ENCODE measurements around the gene ECSIT.

ECSIT gene

GRCh38 chr19:11556634-11557420, 27.9 kb upstream of the ECSIT start:
- Histone ChIP-seq H2AFZ (ENCODE audit: insufficient read depth, low read length, poor library complexity) (no peak overlapping the region), H3K36me3 (ENCODE audit: control insufficient read depth in 1 of 2, insufficient read depth in 2 of 2, low read length in 2 of 2) (peaks cover 31 to 35% of the 10 kb centered on the region in 2 experiments), H2AK5ac (ENCODE audit: low read length) (no peak overlapping the region), H3K27me3 (ENCODE audit: insufficient read depth, low read length) (no peaks in the 10 kb centered on the region), H2BK120ac (ENCODE audit: insufficient read depth, low read length, poor library complexity) (no peak overlapping the region), H3K14ac (ENCODE audit: low read length) (no peak overlapping the region), H3K4ac (ENCODE audit: low read depth, low read length) (peak overlapping the region; percentile 1), H3K23ac (ENCODE audit: low read length) (no peak overlapping the region), H2BK12ac (ENCODE audit: low read length) (no peak overlapping the region), H3K9ac (ENCODE audit: low read length) (no peak overlapping the region), H3K79me1 (ENCODE audit: low read length) (peaks cover 6% of the 10 kb centered on the region), H3K18ac (ENCODE audit: low read length) (no peak overlapping the region), H3K4me3 (ENCODE audit: low read depth, low read length) (no peak overlapping the region), H3K9me3 (ENCODE audit: insufficient read depth, low read depth, low read length) (no peaks in the 10 kb centered on the region), H4K12ac (ENCODE audit: low read depth, low read length) (no peak overlapping the region), H2BK5ac (ENCODE audit: low read depth, low read length, poor library complexity) (no peak overlapping the region), H4K8ac (ENCODE audit: low read depth, low read length) (no peak overlapping the region), H4K91ac (ENCODE audit: low read depth, low read length) (no peak overlapping the region), H3K79me2 (ENCODE audit: control insufficient read depth, insufficient read depth, low read length, poor library complexity) (peaks cover 12% of the 10 kb centered on the region), H3K4me1 (ENCODE audit: control insufficient read depth in 1 of 2, insufficient read depth in 2 of 2, low read length in 2 of 2) (peaks cover 8 to 9% of the 10 kb centered on the region in 2 experiments), H3K4me2 (ENCODE audit: low read length) (no peak overlapping the region), H3K27ac (ENCODE audit: low read depth, low read length) (no peak overlapping the region)
- no peak for DNase-seq
- WGBS (ENCODE audit: extremely low coverage, insufficient coverage, insufficient read length), result no CpG with 5 or more reads among the region's 4 CpGs

- Histone ChIP-seq H4K8ac (ENCODE audit: low read depth, low read length) (no peak overlapping the region), H3K27me3 (ENCODE audit: insufficient read depth, low read length) (no peaks in the 10 kb centered on the region), H3K4me3 (ENCODE audit: low read depth, low read length) (no peak overlapping the region), H3K79me1 (ENCODE audit: low read length) (peaks cover 6% of the 10 kb centered on the region), H3K4me2 (ENCODE audit: low read length) (no peak overlapping the region), H4K91ac (ENCODE audit: low read depth, low read length) (no peak overlapping the region), H3K14ac (ENCODE audit: low read length) (no peak overlapping the region), H2BK12ac (ENCODE audit: low read length) (no peak overlapping the region), H3K4me1 (ENCODE audit: control insufficient read depth in 1 of 2, insufficient read depth in 2 of 2, low read length in 2 of 2) (peaks cover 8 to 9% of the 10 kb centered on the region in 2 experiments), H2AK5ac (ENCODE audit: low read length) (no peak overlapping the region), H2BK5ac (ENCODE audit: low read depth, low read length, poor library complexity) (no peak overlapping the region), H2AFZ (ENCODE audit: insufficient read depth, low read length, poor library complexity) (no peak overlapping the region), H3K18ac (ENCODE audit: low read length) (no peak overlapping the region), H3K23ac (ENCODE audit: low read length) (no peak overlapping the region), H3K4ac (ENCODE audit: low read depth, low read length) (no peak overlapping the region), H2BK120ac (ENCODE audit: insufficient read depth, low read length, poor library complexity) (no peak overlapping the region), H4K12ac (ENCODE audit: low read depth, low read length) (no peak overlapping the region), H3K9ac (ENCODE audit: low read length) (no peak overlapping the region), H3K27ac (ENCODE audit: low read depth, low read length) (no peak overlapping the region), H3K36me3 (ENCODE audit: control insufficient read depth in 1 of 2, insufficient read depth in 2 of 2, low read length in 2 of 2) (peaks cover 36 to 41% of the 10 kb centered on the region in 2 experiments), H3K79me2 (ENCODE audit: control insufficient read depth, insufficient read depth, low read length, poor library complexity) (peaks cover 12% of the 10 kb centered on the region), H3K9me3 (ENCODE audit: insufficient read depth, low read depth, low read length) (no peaks in the 10 kb centered on the region)
- WGBS (ENCODE audit: extremely low coverage, insufficient coverage, insufficient read length), result no CpG with 5 or more reads among the region's 6 CpGs
- DNase-seq, result no peak
These were observed 26.3 kb upstream of the ECSIT start for GRCh38 chr19:11555246-11555645.

- H3K18ac ChIP-seq (ENCODE audit: low read length), result no peak overlapping the region
- H3K9ac ChIP-seq (ENCODE audit: low read length), result no peak overlapping the region
- H3K9me3 ChIP-seq (ENCODE audit: insufficient read depth, low read depth, low read length), result peaks cover 3% of the 10 kb centered on the region
- no peak overlapping the region for H2BK12ac ChIP-seq (ENCODE audit: low read length)
- H3K27ac ChIP-seq (ENCODE audit: low read depth, low read length), result no peak overlapping the region
- no peak overlapping the region for H4K8ac ChIP-seq (ENCODE audit: low read depth, low read length)
- DNase-seq, result no peak
- H3K4ac ChIP-seq (ENCODE audit: low read depth, low read length), result no peak overlapping the region
- H4K12ac ChIP-seq (ENCODE audit: low read depth, low read length), result no peak overlapping the region
- H2AFZ ChIP-seq (ENCODE audit: insufficient read depth, low read length, poor library complexity), result no peak overlapping the region
- no peak overlapping the region for H3K4me2 ChIP-seq (ENCODE audit: low read length)
- no peak overlapping the region for H3K4me3 ChIP-seq (ENCODE audit: low read depth, low read length)
- H3K79me2 ChIP-seq (ENCODE audit: control insufficient read depth, insufficient read depth, low read length, poor library complexity), result peaks cover 12% of the 10 kb centered on the region
- H3K79me1 ChIP-seq (ENCODE audit: low read length), result peaks cover 4% of the 10 kb centered on the region
- no peak overlapping the region for H2BK120ac ChIP-seq (ENCODE audit: insufficient read depth, low read length, poor library complexity)
- WGBS (ENCODE audit: extremely low coverage, insufficient coverage, insufficient read length), result no CpG with 5 or more reads among the region's 12 CpGs
- H3K14ac ChIP-seq (ENCODE audit: low read length), result no peak overlapping the region
- no peak overlapping the region for H2AK5ac ChIP-seq (ENCODE audit: low read length)
- H3K4me1 ChIP-seq (ENCODE audit: control insufficient read depth in 1 of 2, insufficient read depth in 2 of 2, low read length in 2 of 2), result peaks cover 8 to 9% of the 10 kb centered on the region in 2 experiments
- H3K27me3 ChIP-seq (ENCODE audit: insufficient read depth, low read length), result no peaks in the 10 kb centered on the region
- peaks cover 47 to 52% of the 10 kb centered on the region in 2 experiments for H3K36me3 ChIP-seq (ENCODE audit: control insufficient read depth in 1 of 2, insufficient read depth in 2 of 2, low read length in 2 of 2)
- H4K91ac ChIP-seq (ENCODE audit: low read depth, low read length), result no peak overlapping the region
- H3K23ac ChIP-seq (ENCODE audit: low read length), result no peak overlapping the region
- H2BK5ac ChIP-seq (ENCODE audit: low read depth, low read length, poor library complexity), result no peak overlapping the region
These were observed 25.2 kb upstream of the ECSIT start for GRCh38 chr19:11554160-11554559.

GRCh38 chr19:11552666-11553372, 23.9 kb upstream of the ECSIT start:
- Histone ChIP-seq H3K14ac (ENCODE audit: low read length) (no peak overlapping the region), H4K91ac (ENCODE audit: low read depth, low read length) (no peak overlapping the region), H3K4me3 (ENCODE audit: low read depth, low read length) (no peak overlapping the region), H3K4me1 (ENCODE audit: control insufficient read depth in 1 of 2, insufficient read depth in 2 of 2, low read length in 2 of 2) (peaks cover 1 to 2% of the 10 kb centered on the region in 2 experiments), H2BK120ac (ENCODE audit: insufficient read depth, low read length, poor library complexity) (no peak overlapping the region), H2AFZ (ENCODE audit: insufficient read depth, low read length, poor library complexity) (no peak overlapping the region), H2AK5ac (ENCODE audit: low read length) (no peak overlapping the region), H3K27ac (ENCODE audit: low read depth, low read length) (no peak overlapping the region), H3K79me1 (ENCODE audit: low read length) (no peaks in the 10 kb centered on the region), H3K79me2 (ENCODE audit: control insufficient read depth, insufficient read depth, low read length, poor library complexity) (peaks cover under 1% of the 10 kb centered on the region), H3K18ac (ENCODE audit: low read length) (no peak overlapping the region), H4K12ac (ENCODE audit: low read depth, low read length) (no peak overlapping the region), H3K9me3 (ENCODE audit: insufficient read depth, low read depth, low read length) (peaks cover 3% of the 10 kb centered on the region), H3K4me2 (ENCODE audit: low read length) (no peak overlapping the region), H4K8ac (ENCODE audit: low read depth, low read length) (no peak overlapping the region), H2BK5ac (ENCODE audit: low read depth, low read length, poor library complexity) (no peak overlapping the region), H3K36me3 (ENCODE audit: control insufficient read depth in 1 of 2, insufficient read depth in 2 of 2, low read length in 2 of 2) (peaks cover 56 to 61% of the 10 kb centered on the region in 2 experiments), H3K9ac (ENCODE audit: low read length) (no peak overlapping the region), H3K4ac (ENCODE audit: low read depth, low read length) (no peak overlapping the region), H3K27me3 (ENCODE audit: insufficient read depth, low read length) (no peaks in the 10 kb centered on the region), H3K23ac (ENCODE audit: low read length) (no peak overlapping the region), H2BK12ac (ENCODE audit: low read length) (no peak overlapping the region)
- WGBS (ENCODE audit: extremely low coverage, insufficient coverage, insufficient read length), result no CpG with 5 or more reads among the region's 20 CpGs
- DNase-seq, result no peak

Data from trophoblast cell (in vitro differentiated cells and primary cell).